ENCODE results near the gene MT1X.

MT1X gene

DNA sequence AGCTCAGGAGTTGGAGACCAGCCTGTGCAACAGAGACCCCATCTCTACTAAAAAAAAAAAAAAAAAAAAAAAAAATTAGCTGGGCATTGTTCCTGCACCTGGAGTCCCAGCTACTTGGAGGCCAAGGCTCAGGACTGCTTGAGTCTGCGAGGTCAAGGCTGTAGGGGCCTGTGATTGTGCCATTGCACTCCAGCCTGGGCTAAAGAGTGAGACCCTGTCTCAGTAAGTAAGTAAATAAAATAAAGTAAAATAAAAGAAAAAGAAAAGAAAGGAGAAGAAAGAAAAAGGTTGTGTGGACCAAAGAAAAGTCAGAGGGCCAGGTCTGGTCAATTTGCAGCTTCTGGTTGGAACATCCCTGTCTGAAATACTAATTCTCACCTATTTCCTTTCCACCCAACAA lies 18.4 kb downstream of the MT1X start:
- POLR2A ChIA-PET = interaction anchor here (0.6 kb wide), 1 partner anchor 223 kb away, joined by 5 read pairs; no protein-coding TSS in a partner anchor

GRCh38 chr16:56701534-56701933 lies 19.3 kb downstream of the MT1X start:
- no peak overlapping the region for H3K27ac ChIP-seq (ENCODE audit: extremely low read depth, low read depth, low read length)
- TF ChIP-seq PRDM10 (tag by site-specific recombination; IDR thresholded peaks at IDR 0.05) = peak; percentile 60
- TF ChIP-seq, protein P1, sequence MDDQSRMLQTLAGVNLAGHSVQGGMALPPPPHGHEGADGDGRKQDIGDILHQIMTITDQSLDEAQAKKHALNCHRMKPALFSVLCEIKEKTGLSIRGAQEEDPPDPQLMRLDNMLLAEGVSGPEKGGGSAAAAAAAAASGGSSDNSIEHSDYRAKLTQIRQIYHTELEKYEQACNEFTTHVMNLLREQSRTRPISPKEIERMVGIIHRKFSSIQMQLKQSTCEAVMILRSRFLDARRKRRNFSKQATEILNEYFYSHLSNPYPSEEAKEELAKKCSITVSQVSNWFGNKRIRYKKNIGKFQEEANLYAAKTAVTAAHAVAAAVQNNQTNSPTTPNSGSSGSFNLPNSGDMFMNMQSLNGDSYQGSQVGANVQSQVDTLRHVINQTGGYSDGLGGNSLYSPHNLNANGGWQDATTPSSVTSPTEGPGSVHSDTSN (CRISPR knock-in tag; IDR thresholded peaks at IDR 0.05) = no peak
- H3K9me3 ChIP-seq (ENCODE audit: control insufficient read depth, insufficient read depth, low read depth, low read length) = no peaks in the 10 kb centered on the region
- H3K36me3 ChIP-seq (ENCODE audit: control insufficient read depth in 2 of 2, insufficient read depth in 1 of 2, low read length in 2 of 2) = no peaks in the 10 kb centered on the region
- ChIA-PET CTCF (interaction anchor here (0.5 to 4.4 kb wide), 60 partner anchors 9 to 759 kb away, joined by 3 to 66 read pairs (median 4); partner anchors contain the start of gene MT2A), POLR2A (interaction anchor here (0.8 to 1.0 kb wide), 2 partner anchors 44 to 250 kb away, joined by 5 to 6 read pairs; partner anchors contain the start of genes MT1F, NUDT21 and OGFOD1)
- no peak overlapping the region for H3K4me3 ChIP-seq (ENCODE audit: low read depth, low read length)
- no peaks in the 10 kb centered on the region for H3K4me1 ChIP-seq (ENCODE audit: control insufficient read depth, insufficient read depth, low read length)

More for the DNA sequence above, 18.4 kb downstream of the MT1X start:
- Histone ChIP-seq H3K9me3 (ENCODE audit: control insufficient read depth, insufficient read depth, low read depth, low read length) (no peaks in the 10 kb centered on the region), H3K4me1 (ENCODE audit: control insufficient read depth, insufficient read depth, low read length) (no peaks in the 10 kb centered on the region), H3K4me3 (ENCODE audit: low read depth, low read length) (no peak overlapping the region), H3K36me3 (ENCODE audit: control insufficient read depth in 2 of 2, insufficient read depth in 1 of 2, low read length in 2 of 2) (no peaks in the 10 kb centered on the region), H3K27ac (ENCODE audit: extremely low read depth, low read depth, low read length) (no peak overlapping the region)
- no peak for TF ChIP-seq ZNF837 (tag by site-specific recombination; IDR thresholded peaks at IDR 0.05)
- no peak for TF ChIP-seq ZNF544 (tag by site-specific recombination; IDR thresholded peaks at IDR 0.05)
- TF ChIP-seq ZNF280C (tag by site-specific recombination; IDR thresholded peaks at IDR 0.05) = no peak
- TF ChIP-seq ZNF501 (tag by site-specific recombination; IDR thresholded peaks at IDR 0.05) = no peak
- TF ChIP-seq ZNF558 (tag by site-specific recombination; IDR thresholded peaks at IDR 0.05) = no peak
- TF ChIP-seq PRDM4 (tag by site-specific recombination; IDR thresholded peaks at IDR 0.05) = no peak
- no peak for TF ChIP-seq ZNF473 (tag by site-specific recombination; IDR thresholded peaks at IDR 0.05)
- no peak for TF ChIP-seq TRIM28 (IDR thresholded peaks at IDR 0.05; ENCODE audit: borderline replicate concordance, low read length)
- no peak for TF ChIP-seq PRDM6 (tag by site-specific recombination; IDR thresholded peaks at IDR 0.05)
- no peak for TF ChIP-seq ZNF777 (tag by site-specific recombination; IDR thresholded peaks at IDR 0.05; ENCODE audit: borderline replicate concordance)
- CTCF ChIA-PET = interaction anchor here (0.7 to 4.4 kb wide), 13 partner anchors 15 to 187 kb away, joined by 3 to 66 read pairs (median 10); partner anchors contain the start of gene MT2A
